GM21515 (cell line): ENCODE results near the gene RBM4B.

Source experiments
- ATAC-seq: cut with Tn5 transposase; IDR thresholded peaks from one replicate; pipeline ENCODE4 v1.9.1; 2021; ENCODE audit not compliant: unreplicated experiment

Gene RBM4B

DNA sequence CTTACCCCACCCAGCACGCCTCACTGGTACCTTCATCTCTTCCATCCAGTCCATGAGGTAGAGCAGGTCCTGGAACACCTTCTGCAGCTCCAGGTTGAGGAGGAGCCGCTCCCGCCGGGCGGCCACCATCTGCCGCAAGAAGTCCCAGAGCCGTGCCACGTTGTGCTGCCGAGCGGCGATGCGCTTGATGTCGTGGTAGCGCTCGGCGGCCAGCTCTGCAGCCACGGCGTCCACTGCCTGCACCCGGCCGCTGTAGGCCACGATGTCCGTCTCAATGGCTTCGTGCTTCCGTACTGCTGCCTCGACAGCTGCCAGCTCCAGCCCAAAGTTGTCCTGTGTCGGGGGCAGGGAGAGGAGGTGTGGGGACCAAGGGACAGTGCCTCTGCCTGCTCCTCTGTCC is 29.8 kb upstream of the RBM4B start:
- no peak for ATAC-seq

DNA sequence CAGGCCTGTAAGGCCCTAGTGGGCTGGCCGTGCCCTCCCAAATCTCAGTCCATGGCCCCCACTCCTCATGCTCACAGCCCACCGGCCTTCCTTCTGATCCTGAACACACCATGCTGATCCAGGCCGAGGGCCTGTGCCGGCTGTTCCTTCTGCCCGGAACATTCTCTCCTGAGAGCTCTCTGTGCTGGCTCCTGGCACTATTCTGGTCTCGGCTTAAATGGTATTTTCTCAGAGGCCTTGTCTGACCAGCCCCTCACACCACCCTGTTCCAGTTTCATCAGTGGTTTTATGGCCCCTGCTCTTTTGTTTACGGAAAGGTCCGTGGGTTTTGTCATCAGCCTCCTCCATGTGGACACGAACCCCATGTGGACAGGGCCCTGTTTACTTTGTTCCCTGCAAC is 29.3 kb upstream of the RBM4B start:
- no peak for ATAC-seq

DNA sequence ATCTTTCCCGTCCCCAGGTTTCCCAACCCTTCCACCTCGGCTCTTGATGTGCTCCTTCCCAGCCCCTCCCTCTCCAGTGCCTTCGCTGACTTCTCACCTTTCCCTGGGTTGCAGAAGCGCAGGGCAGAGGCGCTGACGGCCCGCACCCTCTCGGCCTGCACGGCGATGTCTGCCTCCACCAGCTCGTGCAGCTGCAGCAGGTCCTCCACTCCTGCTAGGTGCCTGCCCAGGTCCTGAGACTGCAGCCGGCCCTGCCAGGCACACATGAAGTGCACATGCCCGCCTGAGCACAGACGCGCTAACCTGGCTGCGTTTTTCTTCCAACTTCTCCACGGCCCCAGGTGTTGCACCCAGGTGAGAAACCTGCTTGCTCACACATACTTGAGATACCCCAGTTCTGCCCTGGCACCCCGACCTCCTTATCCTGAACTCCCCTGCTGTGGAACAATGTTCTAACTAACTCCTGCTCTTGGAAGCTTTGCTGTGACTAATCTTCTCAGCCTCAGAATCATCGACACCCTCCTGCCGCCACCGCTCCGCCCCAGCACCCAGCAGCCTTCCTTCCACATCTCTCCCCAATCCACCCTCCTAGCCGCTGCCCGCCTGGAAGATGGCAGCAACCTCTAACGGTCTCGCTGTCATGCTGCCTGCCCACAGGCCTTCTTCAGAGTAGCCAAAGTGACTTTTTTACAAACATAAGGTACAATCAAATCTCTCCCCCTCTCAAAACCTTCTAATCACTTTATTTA is 28.1 kb upstream of the RBM4B start:
- ATAC-seq: no peak

DNA sequence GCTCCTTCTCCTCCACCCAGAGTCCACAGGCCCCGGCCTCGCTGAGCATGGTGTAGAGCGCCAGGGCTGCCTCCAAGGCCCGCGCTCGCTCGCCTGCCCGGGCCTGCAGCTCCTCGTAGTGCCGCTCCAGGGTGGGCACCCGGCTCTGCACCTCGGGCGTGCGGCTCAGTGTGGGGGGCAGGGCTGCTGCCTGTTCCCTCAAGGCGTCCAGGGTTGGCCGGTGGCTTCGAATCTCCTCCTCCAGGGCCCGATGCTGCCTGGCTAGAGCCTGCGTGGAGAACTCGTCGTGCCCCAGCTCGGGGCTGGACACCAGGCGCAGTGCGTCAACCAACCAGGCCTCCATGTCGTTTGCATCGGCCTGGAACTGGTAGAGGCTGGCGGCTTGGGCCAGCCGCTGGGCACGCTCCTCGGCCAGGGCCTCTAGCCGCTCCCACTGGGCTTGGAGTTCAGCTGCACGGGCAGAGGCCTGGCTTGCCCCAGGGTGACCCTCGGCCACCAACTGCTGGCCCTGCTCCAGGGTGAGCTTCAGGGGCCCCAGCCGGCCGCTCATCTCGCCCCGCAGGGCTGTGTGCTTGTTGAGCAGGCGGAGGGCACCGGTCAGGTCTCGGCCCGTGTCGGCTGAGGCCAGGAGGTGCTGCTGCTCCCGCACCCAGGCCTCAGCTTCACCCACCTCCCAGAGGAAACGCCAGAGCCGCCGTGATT is 27.1 kb upstream of the RBM4B start:
- ATAC-seq: no peak

DNA sequence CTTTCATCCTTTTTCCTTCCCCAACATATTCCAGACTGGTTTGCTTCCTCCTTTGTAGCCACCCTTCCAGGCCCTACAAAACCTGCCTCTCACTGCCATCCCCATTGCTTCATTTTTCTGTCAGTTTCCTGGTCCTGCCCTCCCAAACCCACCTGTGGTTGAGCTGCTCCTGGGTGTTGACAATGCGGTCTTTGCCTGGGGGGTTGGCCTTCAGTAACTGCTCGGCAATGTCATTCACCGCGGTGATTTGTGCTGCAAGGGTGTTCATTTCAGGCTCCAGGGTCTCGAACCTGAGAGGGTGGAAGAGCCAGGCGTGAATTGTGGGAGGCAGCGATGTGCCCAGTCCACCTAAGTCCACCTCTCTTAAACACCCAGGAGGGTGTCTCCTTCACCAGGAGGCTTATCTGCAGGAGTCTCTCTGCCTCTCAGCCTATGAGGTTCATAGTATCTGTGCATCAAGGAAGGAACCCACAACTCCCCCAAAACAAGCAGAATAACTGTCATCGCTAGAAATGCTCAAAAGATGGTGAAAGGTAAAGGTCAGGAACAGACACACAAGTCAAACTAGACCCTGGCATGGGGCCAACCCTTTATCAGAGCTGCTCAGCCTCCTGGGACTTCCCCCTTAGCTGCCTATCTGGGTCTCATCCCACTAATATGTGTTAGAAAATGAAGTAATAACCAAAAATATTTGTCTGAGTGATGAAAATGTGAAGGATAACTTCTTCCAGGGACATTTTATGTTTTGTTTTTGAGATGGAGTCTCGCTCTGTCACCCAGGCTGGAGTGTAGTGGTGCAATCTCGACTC is 23.9 kb upstream of the RBM4B start:
- no peak for ATAC-seq

DNA sequence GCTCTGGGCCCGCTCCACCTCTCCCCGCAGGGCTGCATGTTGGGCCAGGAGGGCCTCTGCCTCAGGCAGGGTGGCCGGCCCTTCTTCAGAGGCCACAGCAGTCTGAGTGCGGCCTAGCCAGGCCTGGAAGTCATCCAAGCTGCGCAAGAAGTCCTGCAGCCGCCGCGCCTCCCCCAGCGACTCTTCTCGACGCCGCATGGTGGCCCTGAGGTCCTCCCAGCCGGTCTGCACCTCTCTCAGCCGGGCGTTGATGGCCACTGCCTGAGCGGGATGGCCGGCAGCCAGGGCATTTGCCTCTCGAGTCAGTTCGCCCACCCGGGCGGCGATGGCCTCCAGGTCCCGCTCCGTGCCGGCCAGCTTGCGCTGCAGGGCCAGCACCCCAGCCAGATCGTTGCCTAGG is 23.1 kb upstream of the RBM4B start:
- ATAC-seq: no peak

DNA sequence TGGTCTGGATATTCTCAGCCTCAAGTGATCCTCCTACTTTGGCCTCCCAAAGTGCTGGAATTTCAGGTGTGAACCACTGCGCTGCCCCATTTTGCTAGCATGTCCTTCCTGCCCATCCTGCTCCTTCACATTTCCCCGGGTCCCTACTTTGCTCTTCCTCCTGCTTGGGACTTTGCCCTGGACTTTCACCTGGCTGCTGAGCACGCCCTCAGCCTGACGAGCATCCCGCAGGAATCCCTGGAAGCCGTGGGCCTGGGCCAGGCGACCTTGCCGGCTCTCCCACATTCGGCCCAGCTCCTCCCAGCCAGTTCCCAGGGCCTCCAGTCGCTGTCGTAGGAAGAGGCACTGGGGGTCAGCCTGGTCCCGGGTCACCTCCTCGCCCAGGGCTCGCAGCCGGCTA is 22.6 kb upstream of the RBM4B start:
- no peak for ATAC-seq

DNA sequence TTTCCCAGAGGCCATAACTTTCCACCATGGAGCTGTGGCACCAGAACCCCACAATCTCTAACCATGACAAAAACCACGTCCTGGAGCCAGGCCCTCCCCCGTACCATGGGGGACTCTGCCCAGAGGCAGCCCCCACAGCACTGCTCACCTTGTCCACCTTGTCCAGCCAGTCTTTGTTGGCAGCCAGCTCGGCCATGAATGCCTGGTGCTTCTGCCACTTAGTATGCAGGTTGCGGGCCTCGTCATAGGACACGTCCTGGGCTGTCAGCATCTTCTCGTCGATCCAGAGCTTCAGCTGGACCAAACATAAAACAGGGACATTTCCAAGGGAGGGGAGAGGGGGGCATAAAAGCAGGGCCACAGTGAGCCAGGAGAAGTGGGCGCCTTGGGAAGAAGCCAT is 20.8 kb upstream of the RBM4B start:
- ATAC-seq: no peak

DNA sequence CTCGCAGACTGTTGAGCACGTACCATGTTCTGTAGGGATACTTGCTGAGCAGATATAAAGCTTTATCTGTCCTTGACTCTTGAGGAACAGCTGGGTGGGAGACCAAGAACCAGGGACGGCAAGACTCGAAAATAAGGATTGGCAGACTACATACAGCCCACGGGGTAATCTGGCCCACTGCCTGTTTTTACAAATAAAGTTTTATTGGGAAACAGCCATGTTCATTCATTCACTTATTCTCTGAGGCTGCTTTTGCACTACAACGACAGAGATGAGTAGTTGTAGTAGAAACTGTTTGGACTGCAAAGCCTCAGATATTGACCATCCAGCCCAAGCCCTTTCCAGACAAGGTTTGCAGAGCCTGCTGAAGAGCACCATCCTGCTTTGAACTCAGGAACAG is 20.3 kb upstream of the RBM4B start:
- ATAC-seq: no peak

DNA sequence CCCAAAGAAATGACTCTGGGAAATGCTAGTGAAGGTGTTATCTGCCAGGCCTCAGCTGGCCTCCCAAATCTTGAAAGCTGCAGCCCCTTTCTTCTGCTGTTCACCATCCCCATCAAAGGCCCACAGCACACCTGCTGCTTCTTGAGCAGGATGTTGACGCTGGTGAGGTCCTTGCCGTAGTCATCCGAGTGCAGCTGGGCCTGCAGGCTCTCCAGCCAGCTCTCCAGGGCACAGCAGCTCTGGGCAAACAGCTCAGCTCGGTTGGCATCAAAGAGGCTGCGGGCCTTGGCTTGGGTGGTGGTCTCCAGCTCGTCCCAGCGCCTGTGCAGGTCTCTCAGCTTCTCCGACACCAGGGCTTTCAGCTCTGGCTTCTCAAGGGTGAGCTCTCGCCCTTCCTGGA is 18.5 kb upstream of the RBM4B start:
- no peak for ATAC-seq

DNA sequence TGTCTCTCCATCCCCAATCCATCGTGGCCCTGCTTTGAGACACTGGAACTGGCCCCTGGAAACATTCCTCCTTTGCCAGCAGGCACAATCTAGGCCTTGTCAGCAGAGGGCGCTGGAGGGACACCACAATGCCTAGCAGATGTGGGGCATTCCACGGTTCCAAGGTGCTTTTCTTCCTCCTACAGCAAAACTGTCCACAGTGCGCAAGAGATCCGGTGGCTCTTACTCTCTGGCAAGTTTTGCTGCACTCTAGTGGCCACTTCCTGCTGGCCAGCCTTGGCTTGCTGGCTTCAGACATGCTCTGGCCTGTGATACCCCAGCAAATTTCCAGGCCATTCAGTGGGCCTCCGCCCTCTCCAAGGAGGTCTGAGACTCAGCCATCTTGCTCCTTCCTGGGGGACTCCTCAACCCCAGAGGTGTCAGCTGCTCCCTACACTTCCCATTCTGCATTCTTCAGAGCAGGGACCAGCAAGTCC is 17.1 kb upstream of the RBM4B start:
- ATAC-seq: no peak

DNA sequence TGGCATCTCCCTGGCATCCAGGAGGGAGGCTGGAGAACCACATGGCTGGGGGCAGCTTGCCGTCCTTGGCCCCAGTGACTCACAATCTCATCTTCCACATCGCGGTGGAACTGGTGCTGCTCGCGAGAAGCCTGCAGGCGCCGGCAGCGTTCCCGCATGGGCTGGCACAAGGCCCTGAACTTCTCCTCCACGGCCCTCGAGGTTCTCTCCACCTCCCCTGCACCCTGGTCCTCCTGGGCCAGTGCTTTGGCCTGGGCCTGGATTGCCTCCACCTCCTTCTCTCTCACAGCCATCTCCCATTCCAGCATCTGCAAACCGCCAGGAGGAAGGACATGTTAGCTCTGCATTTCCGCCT is 16.3 kb upstream of the RBM4B start:
- no peak for ATAC-seq

DNA sequence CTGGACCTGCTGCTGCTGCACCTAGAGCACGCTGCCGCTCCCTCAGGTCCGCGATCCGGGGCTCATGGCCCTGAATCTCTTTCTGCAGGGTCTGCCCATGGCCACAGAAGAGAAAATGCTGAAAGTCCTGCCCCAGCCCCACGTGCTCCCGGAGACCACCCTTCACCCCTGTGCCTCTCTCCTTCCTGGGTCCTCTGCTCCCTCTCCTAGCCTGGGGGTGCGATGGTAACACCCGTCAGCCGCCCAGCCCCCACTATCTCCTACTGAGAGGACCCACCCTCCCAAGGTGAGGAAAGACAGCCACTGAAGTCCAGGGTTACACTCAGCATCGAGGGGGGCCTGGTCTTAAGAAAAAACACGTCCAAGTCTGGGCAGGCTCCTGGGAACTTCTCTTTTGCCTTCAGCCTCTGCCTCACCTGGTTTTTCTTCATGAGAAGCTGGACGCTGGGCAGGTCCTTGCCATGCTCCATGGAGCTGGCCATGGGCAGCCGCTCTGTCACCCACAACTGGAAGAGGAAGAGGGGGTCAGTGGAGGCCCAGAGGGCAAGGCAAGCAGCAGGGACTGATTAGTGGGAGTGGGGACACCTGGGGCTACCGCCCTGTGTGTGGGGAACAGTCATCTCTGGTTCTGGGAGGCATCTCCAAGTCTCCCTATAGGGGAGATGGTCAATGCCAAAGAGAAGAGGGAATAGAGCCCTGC is 15.8 kb upstream of the RBM4B start:
- no peak for ATAC-seq

DNA sequence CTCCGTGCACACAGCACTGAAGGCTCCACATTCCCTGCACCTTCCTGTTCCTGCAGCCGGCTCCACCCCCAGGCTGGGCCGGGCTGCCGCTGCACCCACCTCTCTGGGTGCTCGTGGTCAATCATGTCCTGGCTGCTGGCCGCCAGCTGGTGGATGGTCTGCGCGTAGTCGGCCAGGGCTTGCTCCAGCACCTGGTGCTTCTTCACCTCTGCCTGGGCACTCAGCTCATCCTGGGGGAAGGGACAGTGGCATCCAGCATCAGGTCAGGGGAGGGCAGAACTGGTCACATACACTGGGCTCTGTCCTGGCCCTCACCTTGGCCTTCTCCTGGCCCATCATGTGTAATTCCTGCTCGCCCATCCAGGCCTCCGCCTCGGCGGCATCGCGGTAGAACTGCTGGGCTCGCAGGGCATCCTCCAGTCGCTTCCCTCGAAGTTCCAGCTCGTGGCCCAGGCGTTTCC is 15.2 kb upstream of the RBM4B start:
- ATAC-seq: no peak

DNA sequence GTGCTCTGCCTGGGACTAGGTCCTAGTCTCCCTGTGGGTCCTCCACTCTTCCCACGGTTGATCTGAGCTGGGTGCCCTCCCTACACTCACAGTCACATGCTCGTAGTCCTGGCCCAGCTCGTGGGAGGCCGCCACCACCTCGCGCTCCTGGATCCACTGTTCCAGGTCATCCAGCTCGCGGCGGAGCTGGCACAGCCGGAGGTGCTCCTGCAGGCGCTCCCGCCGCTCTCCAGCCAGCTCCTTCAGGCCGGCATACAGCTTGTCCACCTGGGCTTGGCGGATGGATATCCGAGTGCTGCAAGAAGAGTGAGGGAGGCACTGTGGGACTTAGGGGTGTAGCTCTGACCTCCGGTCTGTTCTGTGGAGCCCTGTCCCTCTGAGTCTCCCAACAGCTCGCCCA is 14.8 kb upstream of the RBM4B start:
- no peak for ATAC-seq

DNA sequence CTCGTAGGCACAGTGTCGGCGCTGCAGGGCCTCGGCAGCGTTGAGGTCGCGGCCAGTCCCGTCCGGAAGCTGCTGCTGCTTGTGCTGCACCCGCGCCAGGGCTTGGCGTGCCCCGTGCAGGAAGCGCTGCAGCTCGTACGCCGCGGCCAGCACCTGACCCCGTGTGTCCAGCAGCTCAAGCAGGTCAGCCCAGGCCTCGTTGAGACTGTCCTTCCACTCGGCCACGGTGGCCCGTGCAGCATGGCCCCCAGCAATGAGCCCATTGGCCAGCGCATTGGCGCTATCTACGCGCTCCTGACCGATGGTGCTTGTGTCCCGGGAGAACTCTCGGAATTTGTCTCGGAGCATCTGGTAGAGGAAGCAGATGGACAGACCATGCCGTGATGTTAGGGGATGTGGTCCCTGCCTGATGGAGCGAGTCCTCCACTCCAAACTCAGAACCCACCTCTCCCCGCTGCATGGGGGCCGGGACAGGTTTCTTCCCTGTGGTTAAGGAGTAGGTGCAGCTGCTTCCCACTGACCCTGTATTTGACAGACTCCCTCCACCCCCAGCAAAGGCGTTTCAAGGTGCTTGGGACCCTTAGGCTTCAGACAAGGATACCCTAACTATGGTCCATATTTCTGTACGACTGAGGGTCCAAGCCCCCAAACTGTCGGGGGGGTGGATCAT is 13.8 kb upstream of the RBM4B start:
- ATAC-seq: no peak

DNA sequence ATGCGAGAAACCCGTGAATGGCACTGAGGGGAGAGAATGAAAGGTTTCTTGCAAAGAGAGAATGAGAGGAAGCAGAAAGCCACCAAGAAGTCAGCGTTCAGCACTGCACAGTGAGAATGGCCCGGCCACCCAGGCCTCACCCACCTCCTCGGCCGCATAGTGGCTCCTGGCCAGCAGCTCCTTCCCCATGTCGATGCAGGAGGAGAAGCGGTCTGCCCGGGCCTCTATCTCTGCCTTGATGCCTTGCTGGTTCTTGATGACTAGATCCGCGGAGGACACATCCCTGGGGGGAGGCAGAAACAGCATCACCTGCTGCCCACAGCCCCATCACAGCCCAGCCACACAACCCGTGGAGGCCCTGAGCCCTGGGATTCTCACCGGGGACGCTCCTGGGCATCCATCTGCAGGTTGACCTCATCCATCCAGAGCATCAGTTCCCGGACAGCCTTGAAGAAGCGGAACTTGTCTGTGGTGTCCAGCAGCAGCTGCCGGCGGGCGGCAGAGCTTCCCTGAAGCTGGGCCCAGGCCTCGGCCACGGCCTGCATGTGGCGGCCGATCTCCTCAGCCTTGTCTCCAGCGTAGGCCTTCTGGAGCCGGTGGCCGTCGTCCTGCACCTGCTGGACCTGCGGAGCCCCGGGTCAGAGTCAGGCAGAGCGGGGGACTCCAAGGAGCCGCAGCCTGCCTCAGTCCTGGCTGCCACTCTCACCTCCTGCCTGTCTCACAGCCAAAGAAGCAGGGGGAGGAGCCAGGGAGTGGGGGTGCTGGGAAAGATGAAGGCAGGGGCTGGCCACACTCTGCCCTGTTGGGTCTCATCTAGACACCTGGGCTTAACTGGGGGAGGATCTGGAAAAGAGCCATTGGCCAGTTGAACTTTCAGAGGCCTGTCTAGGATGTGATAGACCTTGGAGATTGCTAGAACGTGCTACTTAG is 12.2 kb upstream of the RBM4B start:
- no peak for ATAC-seq

DNA sequence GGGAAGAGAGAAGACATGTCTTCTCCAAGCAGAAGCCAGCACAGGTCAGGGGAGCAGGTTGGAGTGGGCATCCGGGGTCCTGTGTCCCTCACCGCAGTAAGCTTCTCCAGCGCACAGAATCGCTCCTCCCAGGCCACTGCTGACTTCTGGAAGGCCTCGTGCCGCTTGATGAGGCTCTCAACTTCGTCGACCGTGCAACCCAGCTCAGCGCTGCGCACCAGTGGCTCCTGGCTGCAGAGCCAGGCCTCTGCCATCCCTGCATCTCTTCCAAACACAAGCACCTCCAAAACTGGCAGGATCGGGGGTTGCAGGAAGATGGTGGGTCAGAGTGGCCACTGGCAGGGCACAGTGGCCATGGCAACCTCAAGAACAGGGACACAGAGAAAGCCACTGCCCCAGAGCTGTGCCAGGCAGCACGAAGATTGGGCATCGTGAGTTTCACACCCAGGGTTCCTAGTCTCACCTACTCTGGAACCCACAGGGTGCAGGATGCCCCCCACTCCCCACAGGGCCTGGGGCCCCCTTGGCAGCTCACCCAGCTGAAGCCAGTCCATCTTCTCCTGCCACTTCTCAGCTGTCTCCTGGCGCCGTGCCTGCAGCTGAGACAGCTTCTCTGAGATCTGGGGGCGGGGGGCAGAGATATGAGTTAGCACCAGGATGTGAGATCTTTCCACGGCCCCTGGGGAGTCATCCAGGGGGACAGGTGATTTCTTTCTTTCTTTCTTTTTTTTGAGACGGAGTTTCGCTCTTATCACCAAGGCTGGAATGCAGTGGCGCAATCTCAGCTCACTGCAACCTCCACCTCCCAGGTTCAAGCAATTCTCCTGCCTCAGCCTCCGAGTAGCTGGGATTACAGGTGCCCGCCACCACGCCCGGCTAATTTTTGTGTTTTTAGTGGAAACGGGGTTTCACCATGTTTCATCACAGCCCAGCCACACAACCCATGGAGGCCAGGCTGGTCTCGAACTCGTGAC is 11.2 kb upstream of the RBM4B start:
- no peak for ATAC-seq
